Measurements from ENCODE around the gene SP3. TPM values are rescaled to one million over a fixed set of nuclear protein-coding genes. Genes with fewer than 3 reads are reported as not detected.
"Not testable (repeated sequence)": the region's sequence is repeated elsewhere in the genome, so short reads cannot be mapped to it uniquely, and the experiment has no call there.

The SP3 gene
- total RNA-seq, 1 donor from 2014 or later, result 73.6 TPM

- DNase-seq (ENCODE audit: low read depth), result no peak
These were observed 72.8 kb downstream of the SP3 start for GRCh38 chr2:173892341-173892740.

GRCh38 chr2:173891315-173892037 lies 73.7 kb downstream of the SP3 start:
- DNase-seq (ENCODE audit: low read depth), result no peak

GRCh38 chr2:173889464-173889863 lies 75.7 kb downstream of the SP3 start:
- not testable (repeated sequence) for DNase-seq (ENCODE audit: low read depth)

GRCh38 chr2:173886613-173887012 lies 78.6 kb downstream of the SP3 start:
- no peak for DNase-seq (ENCODE audit: low read depth)

- DNase-seq (ENCODE audit: low read depth), result peak; percentile 61
These were observed 81.0 kb downstream of the SP3 start for GRCh38 chr2:173884025-173884802.

GRCh38 chr2:173881886-173882285 lies 83.3 kb downstream of the SP3 start:
- peak; percentile 35 for DNase-seq (ENCODE audit: low read depth)

GRCh38 chr2:173881461-173881860 lies 83.7 kb downstream of the SP3 start:
- peak; percentile 57 for DNase-seq (ENCODE audit: low read depth)

GRCh38 chr2:173880561-173880960 lies 84.6 kb downstream of the SP3 start:
- no peak for DNase-seq (ENCODE audit: low read depth)

GRCh38 chr2:173876833-173877413 lies 88.2 kb downstream of the SP3 start:
- DNase-seq (ENCODE audit: low read depth), result no peak

GRCh38 chr2:173874894-173875237 lies 90.3 kb downstream of the SP3 start:
- DNase-seq (ENCODE audit: low read depth), result no peak

- no peak for DNase-seq (ENCODE audit: low read depth)
These were observed 90.9 kb downstream of the SP3 start for GRCh38 chr2:173874003-173874893.

- no peak for DNase-seq (ENCODE audit: low read depth)
These were observed 92.5 kb downstream of the SP3 start for GRCh38 chr2:173872714-173873113.

GRCh38 chr2:173869244-173870229 lies 95.6 kb downstream of the SP3 start:
- DNase-seq (ENCODE audit: low read depth), result no peak

GRCh38 chr2:173868406-173868805 lies 96.8 kb downstream of the SP3 start:
- no peak for DNase-seq (ENCODE audit: low read depth)

GRCh38 chr2:173866874-173867618 lies 98.1 kb downstream of the SP3 start:
- peak; percentile 82 for DNase-seq (ENCODE audit: low read depth)

- no peak for DNase-seq (ENCODE audit: low read depth)
These were observed 99.0 kb downstream of the SP3 start for GRCh38 chr2:173865971-173866873.

- no peak for DNase-seq (ENCODE audit: low read depth)
These were observed 102.5 kb downstream of the SP3 start for GRCh38 chr2:173862612-173863217.

GRCh38 chr2:173860566-173860965 lies 104.6 kb downstream of the SP3 start:
- no peak for DNase-seq (ENCODE audit: low read depth)

All from myocyte (in vitro differentiated cells).